DND-41 (cell line): ENCODE results near the gene MAN1A1.

Source experiments
- ATAC-seq: fragments of 200-7000 bp; cut with Tn5 transposase; 3 replicates; pipeline ENCODE4 v1.9.1; 2021; ENCODE audit warnings: low read depth; ENCODE audit not compliant: insufficient read depth
- DNase-seq: peaks from one replicate; pipeline ENCODE4 v3.0.0-alpha.2; 2020
- H2AFZ ChIP-seq: 2 replicates; pipeline ENCODE4 v1.6.0; 2012; ENCODE audit warnings: low read depth, low read length
- H3K27ac ChIP-seq: 2 replicates; pipeline ENCODE4 v1.5.1; 2012; ENCODE audit warnings: low read length, inconsistent platforms
- H3K27me3 ChIP-seq: fragments of 200-600 bp; sonication (generic); 2 replicates; pipeline ENCODE4 v1.6.0; 2012; ENCODE audit warnings: low read length, mild to moderate bottlenecking, inconsistent platforms; ENCODE audit not compliant: insufficient read depth, poor library complexity
- H3K36me3 ChIP-seq: 2 replicates; pipeline ENCODE4 v1.5.1; 2012; ENCODE audit warnings: low read length, inconsistent platforms; ENCODE audit not compliant: insufficient read depth
- H3K4me1 ChIP-seq: 2 replicates; pipeline ENCODE4 v1.5.1; 2012; ENCODE audit warnings: mild to moderate bottlenecking, low read length; ENCODE audit not compliant: insufficient read depth
- H3K4me2 ChIP-seq: 2 replicates; pipeline ENCODE4 v1.6.0; 2012; ENCODE audit warnings: mild to moderate bottlenecking, moderate library complexity, low read length, inconsistent platforms; ENCODE audit not compliant: insufficient read depth
- H3K4me3 ChIP-seq, 2 experiments: fragments of 200-600 bp in 1 of 2; shearing (Covaris generic) in 1 of 2; 2 replicates each; pipeline ENCODE4 v1.5.1; 2012 to 2016; ENCODE audit warnings: inconsistent platforms in 2 of 2, low read length in 2 of 2, mild to moderate bottlenecking in 2 of 2, low read depth in 1 of 2, moderate library complexity in 1 of 2
- H3K79me2 ChIP-seq: 2 replicates; pipeline ENCODE4 v1.6.0; 2012; ENCODE audit warnings: low read length, inconsistent platforms; ENCODE audit not compliant: insufficient read depth
- H3K9ac ChIP-seq: 2 replicates; pipeline ENCODE4 v1.6.0; 2012; ENCODE audit warnings: low read depth, mild to moderate bottlenecking, inconsistent platforms, low read length, moderate library complexity
- H3K9me3 ChIP-seq: 2 replicates; pipeline ENCODE4 v1.5.1; 2012; ENCODE audit warnings: low read length, moderate library complexity, mild to moderate bottlenecking, inconsistent platforms; ENCODE audit not compliant: insufficient read depth, severe bottlenecking
- H4K20me1 ChIP-seq: 2 replicates; pipeline ENCODE4 v1.6.0; 2012; ENCODE audit warnings: low read length; ENCODE audit not compliant: insufficient read depth
- CTCF ChIP-seq: IDR thresholded peaks from 2 replicates; pipeline ENCODE4 v1.5.1; 2012; ENCODE audit warnings: borderline replicate concordance, low read length, moderate library complexity, mild to moderate bottlenecking; ENCODE audit not compliant: poor library complexity, severe bottlenecking; ENCODE audit errors: extremely low read depth
- EZH2 ChIP-seq: IDR thresholded peaks from 3 replicates; pipeline ENCODE4 v1.6.1; 2012; ENCODE audit warnings: borderline replicate concordance, low read depth, mild to moderate bottlenecking, moderate library complexity, low read length, inconsistent platforms; ENCODE audit not compliant: severe bottlenecking

The MAN1A1 gene

GRCh38 chr6:119190176-119190575 lies 159.4 kb downstream of the MAN1A1 start:
- no peak overlapping the region for H3K4me3 ChIP-seq
- no peaks in the 10 kb centered on the region for H4K20me1 ChIP-seq
- H3K9me3 ChIP-seq: no peaks in the 10 kb centered on the region
- H3K4me2 ChIP-seq: no peak overlapping the region
- H3K27me3 ChIP-seq: no peaks in the 10 kb centered on the region
- TF ChIP-seq CTCF: no peak
- no peak for TF ChIP-seq EZH2
- H3K79me2 ChIP-seq: no peaks in the 10 kb centered on the region
- H3K36me3 ChIP-seq: peaks cover 24% of the 10 kb centered on the region; the same call in 1 of the 2 replicates
- H3K4me1 ChIP-seq: no peaks in the 10 kb centered on the region
- no peak for DNase-seq
- no peak overlapping the region for H3K9ac ChIP-seq
- H2AFZ ChIP-seq: no peak overlapping the region
- ATAC-seq: no peak
- H3K27ac ChIP-seq: no peak overlapping the region

GRCh38 chr6:119189498-119189897 lies 160.1 kb downstream of the MAN1A1 start:
- Histone ChIP-seq H3K9me3 (no peaks in the 10 kb centered on the region), H3K4me2 (no peak overlapping the region), H3K79me2 (no peaks in the 10 kb centered on the region), H3K4me3 (no peak overlapping the region), H3K4me1 (no peaks in the 10 kb centered on the region), H3K27ac (no peak overlapping the region), H3K9ac (no peak overlapping the region), H4K20me1 (no peaks in the 10 kb centered on the region), H3K36me3 (peaks cover 22% of the 10 kb centered on the region; the same call in 1 of the 2 replicates), H2AFZ (no peak overlapping the region), H3K27me3 (no peaks in the 10 kb centered on the region)
- TF ChIP-seq EZH2: no peak
- TF ChIP-seq CTCF: no peak
- ATAC-seq: no peak
- no peak for DNase-seq

GRCh38 chr6:119187596-119187995 lies 162.0 kb downstream of the MAN1A1 start:
- TF ChIP-seq EZH2: no peak
- TF ChIP-seq CTCF: no peak
- Histone ChIP-seq H3K4me3 (no peak overlapping the region), H3K27ac (no peak overlapping the region), H3K9ac (no peak overlapping the region), H2AFZ (no peak overlapping the region), H4K20me1 (no peaks in the 10 kb centered on the region), H3K79me2 (no peaks in the 10 kb centered on the region), H3K4me2 (no peak overlapping the region), H3K9me3 (no peaks in the 10 kb centered on the region), H3K27me3 (no peaks in the 10 kb centered on the region), H3K36me3 (peaks cover 18% of the 10 kb centered on the region; the same call in 1 of the 2 replicates), H3K4me1 (no peaks in the 10 kb centered on the region)
- ATAC-seq: no peak
- DNase-seq: no peak

- no peaks in the 10 kb centered on the region for H4K20me1 ChIP-seq
- H3K9me3 ChIP-seq: no peaks in the 10 kb centered on the region
- no peak overlapping the region for H2AFZ ChIP-seq
- DNase-seq (no peak), ATAC-seq (no peak)
- H3K4me1 ChIP-seq: no peaks in the 10 kb centered on the region
- TF ChIP-seq EZH2 (no peak), CTCF (no peak)
- H3K4me3 ChIP-seq: no peak overlapping the region
- no peaks in the 10 kb centered on the region for H3K79me2 ChIP-seq
- peaks cover 18% of the 10 kb centered on the region; the same call in 1 of the 2 replicates for H3K36me3 ChIP-seq
- no peaks in the 10 kb centered on the region for H3K27me3 ChIP-seq
- no peak overlapping the region for H3K27ac ChIP-seq
- H3K9ac ChIP-seq: no peak overlapping the region
- H3K4me2 ChIP-seq: no peak overlapping the region
Measured at GRCh38 chr6:119186490-119186889, 163.1 kb downstream of the MAN1A1 start.
